KMS-11 (cell line): Measurements from ENCODE around the gene LMF2.
"Not testable (repeated sequence)": the region's sequence is repeated elsewhere in the genome, so short reads cannot be mapped to it uniquely, and the experiment has no call there.

Experiments used
- H2AFZ ChIP-seq: fragments of 200-600 bp; sonication (generic); 2 replicates; pipeline ENCODE4 v1.6.1; 2016; ENCODE audit warnings: antibody characterized with exemption, mixed run types, low read depth
- H3K27ac ChIP-seq: fragments of 200-600 bp; sonication (generic); 2 replicates; pipeline ENCODE4 v1.6.1; 2016; ENCODE audit warnings: mild to moderate bottlenecking, mixed run types
- H3K27me3 ChIP-seq: fragments of 200-600 bp; sonication (generic); 2 replicates; pipeline ENCODE4 v1.6.1; 2017; ENCODE audit warnings: mild to moderate bottlenecking, low read depth, mixed run types, moderate library complexity; ENCODE audit not compliant: insufficient read depth
- H3K36me3 ChIP-seq: fragments of 200-600 bp; sonication (generic); 2 replicates; pipeline ENCODE4 v1.6.1; 2017; ENCODE audit warnings: mild to moderate bottlenecking, mixed run types; ENCODE audit not compliant: insufficient read depth
- H3K4me1 ChIP-seq: fragments of 200-600 bp; sonication (generic); 2 replicates; pipeline ENCODE4 v1.6.1; 2016; ENCODE audit warnings: mild to moderate bottlenecking, low read depth, mixed run types; ENCODE audit not compliant: poor library complexity, severe bottlenecking
- H3K4me2 ChIP-seq: fragments of 200-600 bp; sonication (generic); 2 replicates; pipeline ENCODE4 v1.7.0; 2016; ENCODE audit warnings: mild to moderate bottlenecking, mixed run types
- H3K4me3 ChIP-seq: fragments of 200-600 bp; sonication (generic); IDR thresholded peaks from 2 replicates; pipeline ENCODE4 v1.6.1; 2017; ENCODE audit warnings: low read depth, low read length, mixed read lengths; ENCODE audit not compliant: insufficient read depth
- H3K79me2 ChIP-seq: fragments of 200-600 bp; sonication (generic); 2 replicates; pipeline ENCODE4 v1.6.1; 2016; ENCODE audit warnings: low read depth, mixed run types; ENCODE audit not compliant: insufficient read depth
- H3K9ac ChIP-seq: fragments of 200-600 bp; sonication (generic); 2 replicates; pipeline ENCODE4 v1.6.1; 2016; ENCODE audit warnings: mild to moderate bottlenecking, mixed run types
- H4K20me1 ChIP-seq: fragments of 200-600 bp; sonication (generic); 2 replicates; pipeline ENCODE4 v1.6.1; 2016; ENCODE audit warnings: mild to moderate bottlenecking, mixed run types; ENCODE audit not compliant: insufficient read depth
- CTCF ChIP-seq: fragments of 200-600 bp; sonication (generic); conservative IDR thresholded peaks from 2 replicates; pipeline ENCODE4 v1.6.1; 2017; ENCODE audit warnings: low read depth, mild to moderate bottlenecking, antibody characterized with exemption, low read length, moderate library complexity, mixed read lengths

LMF2 gene

DNA sequence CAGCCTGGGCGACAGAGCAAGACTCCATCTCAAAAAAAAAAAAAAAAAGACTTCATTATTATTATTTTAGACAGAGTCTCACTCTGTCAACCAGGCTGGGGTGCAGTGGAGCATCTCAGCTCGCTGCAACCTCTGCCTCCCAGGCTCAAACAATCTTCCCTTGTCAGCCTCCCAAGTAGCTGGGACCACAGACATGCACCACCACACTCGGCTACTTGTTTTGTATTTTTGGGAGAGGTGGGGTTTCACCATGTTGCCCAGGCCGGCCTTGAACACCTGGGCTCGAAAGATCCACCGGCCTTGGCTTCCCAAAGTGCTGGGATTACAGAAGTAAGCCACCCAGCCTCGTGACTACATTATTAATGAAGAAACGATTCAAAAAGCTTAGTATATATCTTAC lies 27.6 kb upstream of the LMF2 start:
- Histone ChIP-seq H3K36me3 (no peaks in the 10 kb centered on the region), H4K20me1 (no peaks in the 10 kb centered on the region), H2AFZ (no peak overlapping the region), H3K79me2 (no peaks in the 10 kb centered on the region), H3K4me2 (no peak overlapping the region; the same call in 1 of the 2 replicates), H3K9ac (no peak overlapping the region), H3K4me3 (no peak overlapping the region), H3K4me1 (peaks cover 57% of the 10 kb centered on the region), H3K27me3 (no peaks in the 10 kb centered on the region), H3K27ac (no peak overlapping the region)
- no peak for TF ChIP-seq CTCF

- not testable (repeated sequence) for H3K36me3 ChIP-seq, H3K4me2 ChIP-seq, H3K27ac ChIP-seq, H3K79me2 ChIP-seq, H3K9ac ChIP-seq, H3K4me3 ChIP-seq, H2AFZ ChIP-seq, H3K27me3 ChIP-seq, H4K20me1 ChIP-seq
- H3K4me1 ChIP-seq, result peaks cover 50% of the 10 kb centered on the region
Observed at GRCh38 chr22:50533856-50534711, 26.6 kb upstream of the LMF2 start.

DNA sequence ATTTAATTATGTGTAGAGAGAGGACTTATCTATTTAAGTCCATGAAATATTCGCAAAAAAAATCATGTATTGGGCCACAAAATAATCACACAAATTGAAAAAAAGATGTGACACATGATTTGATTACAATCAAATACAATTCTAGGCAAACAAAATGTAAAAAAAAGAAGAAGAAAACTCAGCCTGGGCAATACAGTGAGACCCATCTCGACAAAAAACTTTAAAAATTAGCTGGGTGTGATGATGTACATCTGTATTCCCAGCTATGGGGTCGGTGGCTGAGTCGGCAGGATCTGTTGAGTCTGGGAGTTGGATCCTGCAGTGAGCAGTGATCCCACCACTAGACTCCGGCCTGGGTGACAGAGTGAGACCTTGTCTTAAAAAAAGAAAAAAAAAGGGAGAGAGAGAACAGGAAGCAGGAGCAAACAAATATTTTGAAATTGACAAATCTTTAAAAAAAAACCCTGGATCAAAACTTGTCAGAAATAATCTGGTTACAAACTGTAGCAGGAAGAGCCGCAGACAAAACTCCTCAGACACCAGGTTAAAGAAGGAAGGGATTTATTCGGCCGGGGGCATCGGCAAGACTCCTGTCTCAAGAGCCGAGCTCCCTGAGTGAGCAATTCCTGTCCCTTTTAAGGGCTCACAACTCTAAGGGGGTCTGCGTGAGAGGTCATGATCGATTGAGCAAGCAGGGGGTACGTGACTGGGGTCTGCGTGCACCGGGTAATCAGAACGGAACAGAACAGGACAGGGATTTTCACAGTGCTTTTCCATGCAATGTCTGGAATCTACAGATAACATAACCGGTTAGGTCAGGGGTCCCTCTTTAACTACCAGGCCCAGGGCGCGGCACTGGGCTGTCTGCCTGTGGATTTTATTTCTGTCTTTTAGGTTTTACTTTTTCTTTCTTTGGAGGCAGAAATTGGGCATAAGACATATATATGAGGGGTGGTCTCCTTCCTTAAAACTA lies 25.6 kb upstream of the LMF2 start:
- no peak overlapping the region for H3K4me2 ChIP-seq
- H3K27ac ChIP-seq, result no peak overlapping the region
- no peaks in the 10 kb centered on the region for H3K27me3 ChIP-seq
- no peaks in the 10 kb centered on the region for H3K36me3 ChIP-seq
- H2AFZ ChIP-seq, result no peak overlapping the region
- H4K20me1 ChIP-seq, result no peaks in the 10 kb centered on the region
- H3K79me2 ChIP-seq, result no peaks in the 10 kb centered on the region
- H3K9ac ChIP-seq, result no peak overlapping the region
- no peak overlapping the region for H3K4me3 ChIP-seq
- peaks cover 40% of the 10 kb centered on the region for H3K4me1 ChIP-seq
- TF ChIP-seq CTCF, result no peak

DNA sequence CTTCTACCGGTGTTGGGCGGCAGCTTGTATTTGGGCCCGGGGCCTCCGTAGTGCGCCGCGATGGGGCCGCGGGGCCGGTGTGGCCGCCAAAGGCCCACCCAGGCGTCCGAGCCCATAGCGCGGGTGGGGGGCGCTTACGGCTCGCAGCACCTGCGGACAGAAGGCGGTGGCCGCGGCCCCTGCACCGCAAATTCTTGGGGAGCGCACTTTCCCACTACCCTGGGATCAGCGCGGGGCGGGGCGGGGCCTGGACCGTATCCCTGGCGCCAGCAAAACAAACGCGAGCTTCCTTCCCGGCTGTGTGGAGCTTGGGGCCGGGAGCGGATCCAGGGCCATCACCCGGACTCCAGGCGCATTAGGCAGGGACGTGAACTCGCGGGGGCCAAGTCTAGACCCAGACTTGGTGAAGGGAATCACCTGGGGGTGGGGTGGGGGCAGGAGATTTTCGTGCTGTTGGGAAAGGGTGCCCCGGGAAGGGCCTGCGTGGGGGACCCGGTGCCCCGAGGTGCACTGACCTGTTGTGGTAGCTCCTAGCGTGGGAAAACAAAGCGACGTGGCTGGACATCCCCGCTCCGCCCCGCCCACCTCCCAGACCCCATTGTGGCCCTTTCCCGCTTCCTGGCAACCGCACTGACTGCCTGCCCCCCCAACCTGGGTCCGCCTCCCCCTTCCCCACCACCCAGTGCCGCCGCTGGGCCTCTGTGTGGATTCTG lies 24.6 kb upstream of the LMF2 start:
- Histone ChIP-seq H3K27ac (peak overlapping the region; percentile 91), H3K27me3 (no peaks in the 10 kb centered on the region), H3K79me2 (no peaks in the 10 kb centered on the region), H2AFZ (no peak overlapping the region), H3K4me2 (peak overlapping the region; percentile 42; the same call in 1 of the 2 replicates), H3K4me1 (peaks cover 32% of the 10 kb centered on the region), H3K4me3 (no peak overlapping the region), H3K36me3 (no peaks in the 10 kb centered on the region), H3K9ac (peak overlapping the region; percentile 93), H4K20me1 (no peaks in the 10 kb centered on the region)
- no peak for TF ChIP-seq CTCF
